ENCODE measurements around the gene VPS8. TPM values are rescaled to one million over a fixed set of nuclear protein-coding genes. Genes with fewer than 3 reads are reported as not detected.

The VPS8 gene
- total and polyA plus RNA-seq, 4 experiments from 2014 or later: 23.0 to 85.9 (median 60.2) TPM

DNA sequence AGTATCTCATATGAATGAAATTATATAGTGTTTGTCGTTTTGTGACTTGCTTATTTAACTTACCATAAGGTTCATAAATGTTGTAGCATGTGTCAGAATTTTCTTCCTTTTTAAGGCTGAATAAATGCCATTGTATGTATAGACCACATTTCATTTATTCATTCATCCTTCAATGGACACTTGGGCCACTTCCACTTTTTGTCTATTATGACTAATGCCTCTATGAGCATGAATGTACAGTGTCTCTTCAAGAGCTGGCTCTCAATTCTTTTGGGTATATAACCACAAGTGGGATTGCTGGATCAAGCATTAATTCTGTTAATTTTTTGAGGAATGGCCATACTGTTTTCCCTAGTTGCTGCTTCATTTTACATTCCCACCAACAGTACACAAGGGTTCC, 156.1 kb downstream of the VPS8 start:
- no peak overlapping the region for H3K27ac ChIP-seq (ENCODE audit: low read depth, low read length)
- peaks cover 7% of the 10 kb centered on the region for H3K36me3 ChIP-seq (ENCODE audit: insufficient read depth, low read length)
- H3K4me1 ChIP-seq (ENCODE audit: insufficient read depth, low read length): no peaks in the 10 kb centered on the region
- intact Hi-C loops (cut with micrococcal nuclease): no loop called here
- Mint-ChIP-seq H3K4me1 (peaks cover 7 to 13% (median 9%) of the 10 kb centered on the region in 4 donors), H3K36me3 (peaks cover 66 to 67% of the 10 kb centered on the region in 2 donors), H3K4me3 (no peak overlapping the region), H3K9me3 (no peaks in the 10 kb centered on the region), H3K27me3 (no peaks in the 10 kb centered on the region), H3K27ac (no peak overlapping the region)
- H3K4me3 ChIP-seq (ENCODE audit: low read length in 2 of 2): no peak overlapping the region
- ChIA-PET CTCF (ENCODE audit: partially characterized antibody) (no interaction called here), POLR2A (ENCODE audit: partially characterized antibody) (interaction anchor here (0.6 kb wide), 1 partner anchor 390 kb away, joined by 3 read pairs; no protein-coding TSS in a partner anchor)
- H3K9me3 ChIP-seq (ENCODE audit: control insufficient read depth in 1 of 2, low read length in 2 of 2): no peaks in the 10 kb centered on the region
- DNase-seq: no peak
- no peaks in the 10 kb centered on the region for H3K27me3 ChIP-seq (ENCODE audit: insufficient read depth, low read length)

GRCh38 chr3:184970186-184970585, 158.2 kb downstream of the VPS8 start:
- H3K36me3 ChIP-seq (ENCODE audit: insufficient read depth, low read length): peaks cover 7% of the 10 kb centered on the region

GRCh38 chr3:184977796-184978195, 165.8 kb downstream of the VPS8 start:
- CTCF ChIA-PET (ENCODE audit: partially characterized antibody): no interaction called here
- intact Hi-C loops (cut with micrococcal nuclease): no loop called here
- Histone ChIP-seq H3K36me3 (ENCODE audit: insufficient read depth, low read length) (peaks cover 4% of the 10 kb centered on the region), H3K27me3 (ENCODE audit: insufficient read depth, low read length) (no peaks in the 10 kb centered on the region), H3K9me3 (ENCODE audit: control insufficient read depth in 1 of 2, low read length in 2 of 2) (no peaks in the 10 kb centered on the region), H3K4me3 (ENCODE audit: low read length in 2 of 2) (no peak overlapping the region), H3K4me1 (ENCODE audit: insufficient read depth, low read length) (no peaks in the 10 kb centered on the region), H3K27ac (ENCODE audit: low read depth, low read length) (no peak overlapping the region)
- H3K4me3 Mint-ChIP-seq: no peak overlapping the region
- no peak for DNase-seq
- no peak overlapping the region for H3K27ac Mint-ChIP-seq
- peaks cover 0 to 13% (median 7%) of the 10 kb centered on the region in 4 donors for H3K4me1 Mint-ChIP-seq
- H3K9me3 Mint-ChIP-seq: peaks cover 0 to 6% (median 0%) of the 10 kb centered on the region in 8 donors
- H3K36me3 Mint-ChIP-seq: peaks cover 71 to 90% of the 10 kb centered on the region in 2 donors
- H3K27me3 Mint-ChIP-seq: no peaks in the 10 kb centered on the region
- POLR2A ChIA-PET (ENCODE audit: partially characterized antibody): no interaction called here

More at GRCh38 chr3:184970186-184970585, 158.2 kb downstream of the VPS8 start:
- POLR2A ChIA-PET (ENCODE audit: partially characterized antibody): no interaction called here
- no peak for DNase-seq
- no peaks in the 10 kb centered on the region for H3K27me3 ChIP-seq (ENCODE audit: insufficient read depth, low read length)
- CTCF ChIA-PET (ENCODE audit: partially characterized antibody): no interaction called here
- Mint-ChIP-seq H3K4me3 (no peak overlapping the region), H3K27me3 (no peaks in the 10 kb centered on the region), H3K36me3 (peaks cover 73 to 81% of the 10 kb centered on the region in 2 donors), H3K27ac (no peak overlapping the region), H3K9me3 (peaks cover 0 to 6% (median 0%) of the 10 kb centered on the region in 8 donors), H3K4me1 (peaks cover 7 to 13% (median 9%) of the 10 kb centered on the region in 4 donors)
- H3K4me3 ChIP-seq (ENCODE audit: low read length in 2 of 2): no peak overlapping the region
- H3K27ac ChIP-seq (ENCODE audit: low read depth, low read length): no peak overlapping the region
- intact Hi-C loops (cut with micrococcal nuclease): no loop called here
- H3K9me3 ChIP-seq (ENCODE audit: control insufficient read depth in 1 of 2, low read length in 2 of 2): no peaks in the 10 kb centered on the region
- H3K4me1 ChIP-seq (ENCODE audit: insufficient read depth, low read length): no peaks in the 10 kb centered on the region

GRCh38 chr3:184981071-184981470, 169.1 kb downstream of the VPS8 start:
- no peak overlapping the region for H3K4me3 Mint-ChIP-seq
- no peak for DNase-seq
- peak overlapping the region in 1 of 7 donors; percentile 35 for H3K27ac Mint-ChIP-seq
- H3K27me3 ChIP-seq (ENCODE audit: insufficient read depth, low read length): no peaks in the 10 kb centered on the region
- intact Hi-C loops (cut with micrococcal nuclease): no loop called here
- H3K4me3 ChIP-seq (ENCODE audit: low read length in 2 of 2): no peak overlapping the region
- H3K9me3 Mint-ChIP-seq: no peaks in the 10 kb centered on the region
- no peak overlapping the region for H3K27ac ChIP-seq (ENCODE audit: low read depth, low read length)
- H3K36me3 ChIP-seq (ENCODE audit: insufficient read depth, low read length): peaks cover 7% of the 10 kb centered on the region
- ChIA-PET CTCF (ENCODE audit: partially characterized antibody) (no interaction called here), POLR2A (ENCODE audit: partially characterized antibody) (no interaction called here)
- no peaks in the 10 kb centered on the region for H3K27me3 Mint-ChIP-seq
- no peaks in the 10 kb centered on the region for H3K4me1 ChIP-seq (ENCODE audit: insufficient read depth, low read length)
- H3K36me3 Mint-ChIP-seq: peaks cover 69 to 83% of the 10 kb centered on the region in 2 donors
- no peaks in the 10 kb centered on the region for H3K9me3 ChIP-seq (ENCODE audit: control insufficient read depth in 1 of 2, low read length in 2 of 2)
- peaks cover 0 to 13% (median 6%) of the 10 kb centered on the region in 4 donors for H3K4me1 Mint-ChIP-seq

DNA sequence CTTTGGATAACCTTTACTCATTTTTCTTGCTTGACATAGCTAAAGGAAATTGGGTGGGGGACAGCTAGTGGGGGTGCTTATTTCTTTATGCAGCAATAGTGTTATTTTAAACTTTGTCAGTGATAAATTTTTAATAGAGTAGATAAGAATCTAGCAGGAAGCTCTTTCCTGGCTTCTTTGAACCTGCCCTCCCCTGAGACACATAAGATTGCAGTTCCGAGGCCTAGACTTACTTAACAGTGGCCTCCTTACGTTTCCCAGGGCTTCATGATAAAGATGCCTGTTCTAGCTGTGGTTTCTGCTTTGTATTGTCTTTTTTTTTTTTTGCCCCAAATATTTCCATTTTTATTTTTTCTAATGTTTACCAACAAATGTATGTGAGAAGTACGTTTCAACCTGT, 170.1 kb downstream of the VPS8 start:
- Histone ChIP-seq H3K27ac (ENCODE audit: low read depth, low read length) (no peak overlapping the region), H3K36me3 (ENCODE audit: insufficient read depth, low read length) (peaks cover 11% of the 10 kb centered on the region), H3K4me1 (ENCODE audit: insufficient read depth, low read length) (no peaks in the 10 kb centered on the region), H3K27me3 (ENCODE audit: insufficient read depth, low read length) (no peaks in the 10 kb centered on the region), H3K9me3 (ENCODE audit: control insufficient read depth in 1 of 2, low read length in 2 of 2) (no peaks in the 10 kb centered on the region), H3K4me3 (ENCODE audit: low read length in 2 of 2) (no peak overlapping the region)
- Mint-ChIP-seq H3K27ac (peak overlapping the region in 1 of 7 donors; percentile 39), H3K27me3 (no peaks in the 10 kb centered on the region), H3K9me3 (no peaks in the 10 kb centered on the region), H3K4me1 (peaks cover 0 to 13% (median 6%) of the 10 kb centered on the region in 4 donors), H3K36me3 (peaks cover 68 to 81% of the 10 kb centered on the region in 2 donors), H3K4me3 (peak overlapping the region in 1 of 8 donors; percentile 42)
- DNase-seq: no peak
- intact Hi-C loops (cut with micrococcal nuclease): no loop called here
- ChIA-PET POLR2A (ENCODE audit: partially characterized antibody) (no interaction called here), CTCF (ENCODE audit: partially characterized antibody) (interaction anchor here (0.8 kb wide), 1 partner anchor 16 kb away, joined by 3 read pairs; no protein-coding TSS in a partner anchor)

DNA sequence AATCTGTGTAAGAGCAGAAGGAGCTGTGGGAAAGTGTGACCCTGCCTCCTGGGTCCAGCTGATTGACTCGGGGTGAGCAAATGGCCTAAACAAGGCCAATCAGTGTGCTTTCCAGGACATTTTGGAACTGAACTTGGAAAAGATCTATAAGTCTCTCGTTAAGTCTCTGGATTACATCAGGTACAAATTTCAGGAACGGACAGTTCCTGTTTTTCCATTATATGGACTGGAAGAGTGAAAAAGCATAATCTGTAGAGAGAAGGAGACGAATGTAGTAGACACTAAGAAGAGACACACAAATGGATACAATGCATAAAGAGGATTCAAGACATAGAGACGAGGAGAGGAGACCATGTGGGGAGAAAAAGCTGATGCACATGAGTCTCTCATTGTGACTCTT, 173.6 kb downstream of the VPS8 start:
- POLR2A ChIA-PET (ENCODE audit: partially characterized antibody): no interaction called here
- Mint-ChIP-seq H3K4me1 (peaks cover 0 to 8% (median under 1%) of the 10 kb centered on the region in 4 donors), H3K36me3 (peaks cover 75 to 80% of the 10 kb centered on the region in 2 donors), H3K27me3 (no peaks in the 10 kb centered on the region), H3K4me3 (no peak overlapping the region), H3K27ac (no peak overlapping the region), H3K9me3 (no peaks in the 10 kb centered on the region)
- DNase-seq: no peak
- no peak overlapping the region for H3K4me3 ChIP-seq (ENCODE audit: low read length in 2 of 2)
- H3K27ac ChIP-seq (ENCODE audit: low read depth, low read length): no peak overlapping the region
- peaks cover 11% of the 10 kb centered on the region for H3K36me3 ChIP-seq (ENCODE audit: insufficient read depth, low read length)
- H3K4me1 ChIP-seq (ENCODE audit: insufficient read depth, low read length): no peaks in the 10 kb centered on the region
- no peaks in the 10 kb centered on the region for H3K9me3 ChIP-seq (ENCODE audit: control insufficient read depth in 1 of 2, low read length in 2 of 2)
- intact Hi-C loops (cut with micrococcal nuclease): no loop called here
- no peaks in the 10 kb centered on the region for H3K27me3 ChIP-seq (ENCODE audit: insufficient read depth, low read length)
- CTCF ChIA-PET (ENCODE audit: partially characterized antibody): no interaction called here

- no peak for DNase-seq
- Histone ChIP-seq H3K4me1 (ENCODE audit: insufficient read depth, low read length) (no peaks in the 10 kb centered on the region), H3K27me3 (ENCODE audit: insufficient read depth, low read length) (no peaks in the 10 kb centered on the region), H3K36me3 (ENCODE audit: insufficient read depth, low read length) (peaks cover 11% of the 10 kb centered on the region), H3K27ac (ENCODE audit: low read depth, low read length) (no peak overlapping the region), H3K9me3 (ENCODE audit: control insufficient read depth in 1 of 2, low read length in 2 of 2) (no peaks in the 10 kb centered on the region), H3K4me3 (ENCODE audit: low read length in 2 of 2) (no peak overlapping the region)
- ChIA-PET CTCF (ENCODE audit: partially characterized antibody) (no interaction called here), POLR2A (ENCODE audit: partially characterized antibody) (no interaction called here)
- Mint-ChIP-seq H3K4me3 (no peak overlapping the region), H3K27ac (no peak overlapping the region), H3K27me3 (no peaks in the 10 kb centered on the region), H3K4me1 (peaks cover 0 to 8% (median under 1%) of the 10 kb centered on the region in 4 donors), H3K9me3 (no peaks in the 10 kb centered on the region), H3K36me3 (peaks cover 69 to 79% of the 10 kb centered on the region in 2 donors)
- intact Hi-C loops (cut with micrococcal nuclease): no loop called here
These were observed 174.5 kb downstream of the VPS8 start for GRCh38 chr3:184986366-184986889.
